Neural cell (in vitro differentiated cells): ENCODE results near the gene FBXW2.

Experiments used
- CTCF ChIP-seq: fragments of 450-650 bp; IDR thresholded peaks from 2 replicates; pipeline ENCODE4 v1.5.1; 2014; ENCODE audit warnings: antibody characterized with exemption, mild to moderate bottlenecking, moderate library complexity; ENCODE audit not compliant: poor library complexity, severe bottlenecking
- EP300 ChIP-seq: fragments of 450-650 bp; conservative IDR thresholded peaks from 2 replicates; pipeline ENCODE4 v1.6.1; 2014; ENCODE audit warnings: antibody characterized with exemption, mild to moderate bottlenecking, moderate library complexity; ENCODE audit not compliant: poor library complexity, severe bottlenecking
- EZH2 ChIP-seq: fragments of 200-600, 300-800 bp; shearing (Covaris generic), sonication (generic); IDR thresholded peaks from 2 replicates; pipeline ENCODE4 v1.6.1; 2014; ENCODE audit warnings: antibody characterized with exemption, low read length, borderline replicate concordance, mild to moderate bottlenecking; ENCODE audit not compliant: insufficient read depth, poor library complexity, severe bottlenecking
- POLR2AphosphoS5 ChIP-seq: IDR thresholded peaks from 2 replicates; pipeline ENCODE4 v1.6.1; 2012
- REST ChIP-seq: IDR thresholded peaks from 2 replicates; pipeline ENCODE4 v1.6.1; 2012; ENCODE audit warnings: borderline replicate concordance
- SMC3 ChIP-seq: fragments of 450-650 bp; conservative IDR thresholded peaks from 2 replicates; pipeline ENCODE4 v1.6.1; 2014; ENCODE audit warnings: antibody characterized with exemption, mild to moderate bottlenecking, moderate library complexity; ENCODE audit not compliant: poor library complexity

GRCh38 chr9:120774719-120775118 is 18.5 kb downstream of the FBXW2 start:
- TF ChIP-seq EP300 = no peak
- TF ChIP-seq EZH2 = no peak
- no peak for TF ChIP-seq SMC3
- no peak for TF ChIP-seq REST
- no peak for TF ChIP-seq CTCF
- TF ChIP-seq POLR2AphosphoS5 = no peak
